Measurements from ENCODE around the gene TMOD1.

The TMOD1 gene

DNA sequence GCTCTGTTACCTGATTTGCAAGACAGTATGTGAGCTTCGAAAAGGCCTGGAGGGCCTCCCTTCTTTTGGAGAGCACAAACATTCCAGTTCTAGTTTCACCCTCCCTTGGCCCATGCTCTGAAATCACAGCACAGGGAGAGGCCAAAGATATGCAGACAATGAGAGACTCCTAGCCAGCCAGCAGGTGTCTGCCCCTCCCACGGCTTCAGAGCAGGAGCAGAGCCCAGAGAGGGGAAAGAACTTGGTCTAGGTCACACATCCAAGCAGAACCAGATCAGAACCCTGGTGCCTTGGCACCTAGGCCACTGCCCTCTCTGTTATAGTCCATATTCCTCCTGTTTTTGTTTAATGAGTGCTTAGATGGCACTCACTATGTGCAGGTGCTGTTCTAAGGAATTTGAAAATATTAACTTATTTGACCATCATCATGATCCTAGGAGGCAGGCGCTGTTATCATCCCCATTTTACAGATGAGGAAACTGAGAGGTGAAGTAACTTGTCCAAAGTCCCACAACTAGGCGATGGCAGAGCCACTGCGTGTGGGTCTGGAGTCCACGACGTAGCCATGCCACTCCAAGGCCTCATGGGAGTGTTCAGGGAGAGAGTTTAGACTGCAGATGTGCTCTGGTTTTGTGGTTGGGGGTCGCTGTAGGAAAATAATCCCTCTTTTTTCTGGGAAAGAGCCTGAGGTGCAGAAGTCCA is 27.2 kb downstream of the TMOD1 start:
- no peak for DNase-seq
- in situ Hi-C loops (cut with HindIII; ENCODE audit: low pct_ligation_motif_present, low pct_unique_long_range_greater_than_20kb, low sequenced_read_pairs): no loop called here

GRCh38 chr9:97529363-97530076 is 28.1 kb downstream of the TMOD1 start:
- no peak for DNase-seq
- in situ Hi-C loops (cut with HindIII; ENCODE audit: low pct_ligation_motif_present, low pct_unique_long_range_greater_than_20kb, low sequenced_read_pairs): no loop called here

- in situ Hi-C loops (cut with HindIII; ENCODE audit: low pct_ligation_motif_present, low pct_unique_long_range_greater_than_20kb, low sequenced_read_pairs): no loop called here
Observed at GRCh38 chr9:97531888-97532376, 30.5 kb downstream of the TMOD1 start.

GRCh38 chr9:97534185-97534584 is 32.7 kb downstream of the TMOD1 start:
- no peak for DNase-seq
- in situ Hi-C loops (cut with HindIII; ENCODE audit: low pct_ligation_motif_present, low pct_unique_long_range_greater_than_20kb, low sequenced_read_pairs): no loop called here

More at GRCh38 chr9:97531888-97532376, 30.5 kb downstream of the TMOD1 start:
- no peak for DNase-seq

DNA sequence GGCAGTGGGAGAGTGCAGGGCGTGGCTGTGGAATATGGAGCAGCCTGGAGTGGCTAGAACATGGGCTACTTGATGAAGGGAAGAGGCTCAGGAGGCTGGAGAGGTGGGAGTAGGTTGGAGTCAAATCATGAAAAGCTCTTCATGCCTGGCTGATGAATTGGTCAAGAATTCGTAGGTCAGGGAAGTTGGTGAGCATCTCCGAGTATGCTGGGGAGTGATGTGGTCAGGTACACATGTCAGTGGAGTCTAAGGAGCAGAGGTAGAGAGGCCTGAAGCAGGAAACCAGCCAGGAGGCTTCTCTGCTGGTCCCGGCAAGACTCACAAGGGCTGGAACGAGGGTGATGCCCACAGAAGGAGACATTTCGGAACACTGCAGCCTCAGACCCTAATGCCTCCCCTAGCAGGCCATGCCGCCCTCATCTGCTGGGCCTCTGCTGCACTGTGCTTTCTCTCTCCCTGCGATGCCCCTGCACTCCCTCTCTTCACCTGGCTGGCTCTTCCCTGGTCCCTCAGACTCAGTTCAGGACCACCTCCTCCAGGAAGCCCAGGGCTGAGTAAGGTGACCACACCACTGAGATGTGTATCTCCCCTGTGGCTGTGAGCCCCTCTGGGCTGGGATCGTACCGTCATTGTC is 33.6 kb downstream of the TMOD1 start:
- in situ Hi-C loops (cut with HindIII; ENCODE audit: low pct_ligation_motif_present, low pct_unique_long_range_greater_than_20kb, low sequenced_read_pairs): no loop called here
- no peak for DNase-seq

- in situ Hi-C loops (cut with HindIII; ENCODE audit: low pct_ligation_motif_present, low pct_unique_long_range_greater_than_20kb, low sequenced_read_pairs): no loop called here
- DNase-seq: no peak
Observed at GRCh38 chr9:97535771-97536170, 34.3 kb downstream of the TMOD1 start.

- in situ Hi-C loops (cut with HindIII; ENCODE audit: low pct_ligation_motif_present, low pct_unique_long_range_greater_than_20kb, low sequenced_read_pairs): no loop called here
- DNase-seq: no peak
Observed at GRCh38 chr9:97536480-97536879, 35.0 kb downstream of the TMOD1 start.

- no peak for DNase-seq
- in situ Hi-C loops (cut with HindIII; ENCODE audit: low pct_ligation_motif_present, low pct_unique_long_range_greater_than_20kb, low sequenced_read_pairs): no loop called here
Observed at GRCh38 chr9:97543561-97543960, 42.1 kb downstream of the TMOD1 start.

DNA sequence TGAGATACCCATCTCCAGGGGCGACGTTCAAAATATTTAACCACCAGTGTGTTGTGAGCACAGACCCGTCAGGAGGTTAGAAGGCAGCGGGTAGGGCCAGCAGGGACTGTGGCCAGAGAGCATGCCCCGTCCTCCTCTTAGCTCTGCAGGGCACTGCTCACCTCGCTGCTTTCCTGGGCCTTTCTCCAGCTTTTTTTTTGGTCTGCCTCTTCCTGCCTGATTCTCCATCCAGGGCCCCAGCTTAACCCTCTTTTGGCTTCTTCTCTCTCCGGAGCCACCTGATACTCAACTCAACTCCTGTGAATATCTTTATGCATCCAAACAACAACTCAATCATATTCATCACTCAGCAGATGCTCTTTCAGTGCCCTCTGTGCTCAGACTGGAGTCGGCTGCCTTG is 44.0 kb downstream of the TMOD1 start:
- no peak for DNase-seq
- in situ Hi-C loops (cut with HindIII; ENCODE audit: low pct_ligation_motif_present, low pct_unique_long_range_greater_than_20kb, low sequenced_read_pairs): no loop called here

DNA sequence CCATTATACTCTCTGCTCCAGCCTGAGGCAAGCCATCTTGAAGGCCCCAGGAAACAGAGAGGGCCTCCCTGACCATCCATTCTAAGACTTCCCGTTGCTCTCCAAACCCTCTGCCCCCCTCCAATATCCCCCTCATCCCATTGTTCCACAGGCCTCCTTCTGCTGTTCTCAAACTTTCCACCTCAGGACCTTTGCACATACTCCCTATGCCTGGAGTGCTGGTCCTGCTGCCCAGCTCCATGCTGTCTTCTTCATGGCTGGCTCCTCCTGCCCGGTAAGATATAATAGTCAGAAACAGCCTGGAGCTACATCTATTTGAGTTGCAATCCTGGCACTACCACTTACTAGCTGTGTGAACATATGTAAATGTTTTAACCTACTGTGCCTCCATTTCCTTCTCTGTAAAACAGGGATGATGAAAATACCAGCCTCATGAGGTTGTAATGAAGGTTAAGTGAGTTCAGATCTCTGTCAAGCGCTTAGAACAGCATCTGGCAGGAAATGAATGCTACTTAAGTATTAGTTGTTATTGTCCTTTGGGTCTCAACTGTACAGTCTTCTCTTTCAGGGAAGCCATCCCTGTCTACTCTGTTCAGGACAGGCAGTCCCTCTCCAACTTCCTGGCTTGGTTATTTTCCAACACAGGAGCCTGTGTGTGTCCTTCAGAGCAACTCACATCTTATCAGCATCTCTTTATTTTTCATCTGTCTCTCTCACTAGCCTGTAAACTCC is 45.8 kb downstream of the TMOD1 start:
- in situ Hi-C loops (cut with HindIII; ENCODE audit: low pct_ligation_motif_present, low pct_unique_long_range_greater_than_20kb, low sequenced_read_pairs): no loop called here
- DNase-seq: no peak

GRCh38 chr9:97548379-97548778 is 46.9 kb downstream of the TMOD1 start:
- no peak for DNase-seq
- in situ Hi-C loops (cut with HindIII; ENCODE audit: low pct_ligation_motif_present, low pct_unique_long_range_greater_than_20kb, low sequenced_read_pairs): no loop called here

DNA sequence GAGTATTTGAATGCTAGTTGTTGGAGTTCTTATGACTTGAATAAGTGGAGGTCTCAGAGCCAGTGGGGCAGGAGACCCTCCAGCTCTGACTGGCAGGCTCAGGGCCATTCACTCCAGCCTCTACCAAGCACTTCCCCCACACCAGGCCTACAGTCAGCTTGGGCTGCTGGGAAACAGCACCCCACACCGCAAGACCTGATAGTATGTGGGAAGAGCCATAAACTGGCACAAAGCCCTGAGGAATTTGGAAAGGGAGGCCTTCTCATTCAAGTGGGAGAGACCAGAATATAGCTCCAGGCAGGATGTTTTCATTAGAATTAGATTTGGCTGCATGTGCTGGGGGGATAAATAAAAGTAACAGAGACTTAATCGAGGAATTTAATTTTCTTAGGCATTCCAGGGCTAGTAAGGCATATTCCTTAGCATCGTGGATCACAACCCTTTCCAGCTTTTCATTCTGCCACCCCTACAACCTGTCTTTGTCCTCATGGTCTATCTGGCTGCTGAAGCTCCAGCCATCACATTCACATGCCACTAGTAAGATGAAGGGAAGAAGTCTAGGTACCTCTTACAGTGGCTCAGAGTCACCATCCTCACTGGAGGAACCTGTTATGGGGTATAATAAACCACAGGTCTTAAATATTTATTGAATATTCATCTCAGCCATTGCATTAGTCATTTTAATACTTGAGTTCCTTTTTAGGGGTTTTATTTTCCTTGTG is 47.5 kb downstream of the TMOD1 start:
- no peak for DNase-seq
- in situ Hi-C loops (cut with HindIII; ENCODE audit: low pct_ligation_motif_present, low pct_unique_long_range_greater_than_20kb, low sequenced_read_pairs): no loop called here

DNA sequence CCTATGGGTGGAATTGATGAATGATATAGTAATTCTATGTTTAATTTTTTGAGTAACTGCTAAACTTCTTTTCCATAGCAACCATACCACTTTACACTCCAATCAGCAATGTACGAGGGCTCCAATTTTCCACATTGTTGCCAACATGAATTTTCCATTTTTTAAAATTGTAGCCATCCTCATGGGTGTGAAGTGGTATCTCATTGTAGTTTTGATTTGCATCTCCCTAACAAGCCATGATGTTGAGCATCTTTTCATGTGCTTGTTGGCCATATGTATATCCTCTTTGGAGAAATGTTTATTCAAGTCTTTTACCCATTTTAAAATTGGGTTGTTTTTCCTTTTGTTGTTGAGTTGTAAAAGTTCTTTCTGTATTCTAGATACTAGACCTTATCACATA is 48.9 kb downstream of the TMOD1 start:
- in situ Hi-C loops (cut with HindIII; ENCODE audit: low pct_ligation_motif_present, low pct_unique_long_range_greater_than_20kb, low sequenced_read_pairs): no loop called here
- DNase-seq: no peak

- in situ Hi-C loops (cut with HindIII; ENCODE audit: low pct_ligation_motif_present, low pct_unique_long_range_greater_than_20kb, low sequenced_read_pairs): no loop called here
- no peak for DNase-seq
Observed at GRCh38 chr9:97551308-97551707, 49.8 kb downstream of the TMOD1 start.

GRCh38 chr9:97553141-97553540 is 51.7 kb downstream of the TMOD1 start:
- in situ Hi-C loops (cut with HindIII; ENCODE audit: low pct_ligation_motif_present, low pct_unique_long_range_greater_than_20kb, low sequenced_read_pairs): no loop called here
- DNase-seq: no peak

DNA sequence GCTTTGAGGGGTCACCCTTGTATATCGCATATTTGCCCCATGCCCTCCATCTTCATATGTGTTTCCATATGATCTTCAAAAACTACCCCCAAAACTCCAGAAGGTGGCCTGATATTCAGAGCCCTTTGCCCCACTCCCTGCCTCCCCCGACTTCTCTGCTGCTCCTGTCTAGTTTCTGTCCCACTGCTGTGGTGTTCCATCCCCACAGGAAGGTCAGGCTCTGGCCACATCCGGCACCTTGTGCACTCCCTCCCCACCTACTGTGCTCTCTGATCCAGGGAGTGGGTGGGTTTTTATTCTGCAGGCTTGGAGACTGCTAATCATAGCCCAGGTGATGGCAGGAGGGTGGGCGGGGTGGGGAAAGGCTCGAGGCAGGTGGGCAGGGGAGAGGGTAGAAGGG is 52.4 kb downstream of the TMOD1 start:
- in situ Hi-C loops (cut with HindIII; ENCODE audit: low pct_ligation_motif_present, low pct_unique_long_range_greater_than_20kb, low sequenced_read_pairs): no loop called here
- DNase-seq: no peak

DNA sequence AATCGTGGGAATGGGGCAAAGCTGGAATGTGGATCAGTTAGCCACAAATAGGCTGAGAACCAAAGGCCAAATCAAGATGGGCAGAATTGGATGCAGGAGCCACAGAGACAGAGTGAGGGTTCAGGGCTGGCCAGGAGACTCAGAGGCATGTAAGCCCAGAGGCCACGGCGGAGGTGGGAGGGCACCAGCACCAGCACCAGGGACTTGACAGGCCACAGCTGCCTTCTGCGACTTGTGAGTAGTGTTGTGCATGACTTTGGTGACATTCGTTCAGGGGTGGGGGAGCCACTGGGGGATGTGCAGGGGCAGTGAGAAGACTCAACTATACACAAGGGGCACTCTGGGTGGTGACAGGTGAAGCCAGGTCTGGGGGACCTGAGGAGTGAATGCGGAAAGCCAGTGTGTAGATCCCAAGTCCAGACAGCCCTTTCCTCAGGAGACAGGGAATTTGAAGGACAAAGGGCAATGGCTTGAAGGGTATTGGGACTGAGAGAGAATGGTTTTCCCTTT is 53.2 kb downstream of the TMOD1 start:
- in situ Hi-C loops (cut with HindIII; ENCODE audit: low pct_ligation_motif_present, low pct_unique_long_range_greater_than_20kb, low sequenced_read_pairs): no loop called here
- no peak for DNase-seq

DNA sequence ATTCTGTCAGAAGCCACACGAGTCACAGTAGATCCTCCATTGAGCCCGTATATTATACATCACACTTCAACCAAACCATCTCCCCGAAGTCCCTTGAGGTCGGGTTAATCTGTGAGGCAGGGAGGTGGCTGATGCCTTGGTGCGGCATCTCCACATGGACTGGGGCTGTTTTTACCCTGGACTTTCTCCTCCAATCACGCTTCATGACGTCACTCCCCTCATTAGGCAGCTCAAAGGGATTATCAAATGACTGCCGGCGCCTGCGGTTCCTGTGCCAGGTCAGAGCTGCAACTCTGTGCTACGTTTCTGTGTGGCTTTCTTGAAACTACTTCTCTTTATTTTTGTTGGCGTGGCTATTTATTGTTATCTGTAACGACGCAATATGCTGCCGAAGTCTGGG is 53.7 kb downstream of the TMOD1 start:
- in situ Hi-C loops (cut with HindIII; ENCODE audit: low pct_ligation_motif_present, low pct_unique_long_range_greater_than_20kb, low sequenced_read_pairs): no loop called here
- no peak for DNase-seq

Data from ACHN (cell line).